HUES48 (cell line): ENCODE results near the gene CD99.
"Not testable (repeated sequence)": the region's sequence is repeated elsewhere in the genome, so short reads cannot be mapped to it uniquely, and the experiment has no call there.

Source experiments
- H3K27ac ChIP-seq: one replicate; pipeline ENCODE4 v1.7.0; 2013; ENCODE audit warnings: low read depth, low read length, inconsistent platforms
- H3K27me3 ChIP-seq: 2 replicates; pipeline ENCODE4 v1.6.1; 2013; ENCODE audit warnings: mild to moderate bottlenecking, low read length; ENCODE audit not compliant: control insufficient read depth, insufficient read depth
- H3K36me3 ChIP-seq: 2 replicates; pipeline ENCODE4 v1.6.1; 2013; ENCODE audit warnings: low read length; ENCODE audit not compliant: control insufficient read depth, insufficient read depth
- H3K4me1 ChIP-seq: 2 replicates; pipeline ENCODE4 v1.6.1; 2013; ENCODE audit warnings: mild to moderate bottlenecking, low read length; ENCODE audit not compliant: control insufficient read depth, insufficient read depth
- H3K4me3 ChIP-seq: 2 replicates; pipeline ENCODE4 v1.5.1; 2013; ENCODE audit warnings: mild to moderate bottlenecking, low read depth, low read length
- H3K9ac ChIP-seq: 2 replicates; pipeline ENCODE4 v1.6.1; 2013; ENCODE audit warnings: mild to moderate bottlenecking, low read depth, low read length, moderate library complexity
- H3K9me3 ChIP-seq: 2 replicates; pipeline ENCODE4 v1.6.1; 2013; ENCODE audit warnings: low read length; ENCODE audit not compliant: control insufficient read depth, insufficient read depth

The CD99 gene

GRCh38 chrX:2711441-2711840 is 20.3 kb downstream of the CD99 start:
- no peak overlapping the region for H3K9ac ChIP-seq
- no peak overlapping the region for H3K27ac ChIP-seq
- no peaks in the 10 kb centered on the region for H3K9me3 ChIP-seq
- H3K36me3 ChIP-seq = no peaks in the 10 kb centered on the region
- no peaks in the 10 kb centered on the region for H3K27me3 ChIP-seq
- H3K4me3 ChIP-seq = no peak overlapping the region
- H3K4me1 ChIP-seq = peaks cover 27% of the 10 kb centered on the region

DNA sequence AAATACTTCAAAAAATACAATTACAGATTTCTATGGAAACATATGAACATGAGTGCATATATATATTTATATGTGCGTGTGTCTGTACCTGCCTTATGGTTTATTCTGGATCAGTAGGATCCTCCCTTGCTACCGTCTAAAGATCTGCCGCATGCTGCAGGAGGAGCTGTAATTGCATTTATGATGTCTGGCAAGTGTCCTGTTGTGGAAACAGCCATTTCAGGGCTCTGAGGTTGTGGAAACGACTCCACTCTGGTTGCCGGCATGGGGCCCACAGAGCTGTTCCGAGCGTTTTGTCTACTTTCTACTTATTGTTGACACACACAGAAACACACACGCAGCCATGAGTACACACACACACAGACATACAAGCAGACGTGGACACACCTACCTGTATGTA is 21.3 kb downstream of the CD99 start:
- no peak overlapping the region for H3K9ac ChIP-seq
- no peaks in the 10 kb centered on the region for H3K27me3 ChIP-seq
- H3K9me3 ChIP-seq = no peaks in the 10 kb centered on the region
- peaks cover 22% of the 10 kb centered on the region for H3K4me1 ChIP-seq
- no peak overlapping the region for H3K27ac ChIP-seq
- H3K36me3 ChIP-seq = 0 out of 2 replicates have a peak, but pooled peaks cover under 1% of the 10 kb centered on the region
- no peak overlapping the region for H3K4me3 ChIP-seq

- peaks cover 6% of the 10 kb centered on the region; the same call in 1 of the 2 replicates for H3K36me3 ChIP-seq
- H3K27ac ChIP-seq = no peak overlapping the region
- no peak overlapping the region for H3K4me3 ChIP-seq
- peaks cover 17% of the 10 kb centered on the region for H3K4me1 ChIP-seq
- no peaks in the 10 kb centered on the region for H3K27me3 ChIP-seq
- no peaks in the 10 kb centered on the region for H3K9me3 ChIP-seq
- H3K9ac ChIP-seq = no peak overlapping the region
These were observed 22.1 kb downstream of the CD99 start for GRCh38 chrX:2712890-2713840.

DNA sequence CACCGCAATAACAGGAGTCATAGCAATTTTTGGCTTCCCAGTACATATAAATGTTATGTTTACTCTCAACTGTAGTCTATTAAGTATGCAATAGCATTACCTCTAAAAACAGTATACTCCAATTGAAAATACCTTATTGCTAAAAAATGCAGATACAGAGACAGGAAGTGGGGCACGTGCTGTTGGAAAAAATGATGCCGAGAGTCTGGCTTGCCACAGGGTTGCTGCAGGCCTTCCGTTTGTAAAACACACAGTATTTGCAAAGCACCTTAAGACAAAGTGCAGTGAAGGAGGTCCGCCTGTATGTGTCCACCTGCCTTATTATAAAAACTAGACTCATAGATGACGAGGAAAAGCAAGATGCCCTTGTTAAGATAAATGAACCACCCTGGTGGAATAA is 23.5 kb downstream of the CD99 start:
- H3K27ac ChIP-seq = no peak overlapping the region
- no peak overlapping the region for H3K9ac ChIP-seq

DNA sequence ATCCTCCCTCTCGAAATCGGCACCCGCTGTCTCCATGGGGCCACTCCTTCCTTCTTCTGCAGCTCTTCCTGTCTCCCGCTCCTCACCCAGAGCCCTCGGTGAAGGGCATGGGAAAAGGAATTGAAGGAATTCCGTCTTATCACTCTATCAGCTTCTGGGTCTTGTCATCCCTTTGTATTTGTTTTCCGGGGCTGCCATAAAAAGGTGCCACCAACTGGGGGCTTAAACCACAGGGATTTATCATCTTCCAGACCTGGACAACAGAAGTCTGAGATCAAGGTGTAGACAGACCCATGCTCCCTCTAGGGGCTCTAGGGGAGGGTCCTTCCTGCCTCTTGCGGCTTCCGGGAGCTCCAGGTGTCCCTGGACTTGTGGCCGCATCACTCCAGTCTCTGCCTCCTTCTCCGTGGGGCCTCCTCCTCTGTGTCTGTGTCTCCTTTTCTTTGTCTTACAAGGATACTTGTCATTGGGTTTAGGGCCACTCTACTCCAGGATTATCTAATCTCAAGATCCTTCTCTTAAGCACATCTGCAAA is 24.0 kb downstream of the CD99 start:
- Histone ChIP-seq H3K27me3 (no peaks in the 10 kb centered on the region), H3K36me3 (peaks cover 14% of the 10 kb centered on the region; the same call in 1 of the 2 replicates), H3K9me3 (no peaks in the 10 kb centered on the region), H3K9ac (no peak overlapping the region), H3K4me1 (peaks cover 7% of the 10 kb centered on the region), H3K27ac (no peak overlapping the region), H3K4me3 (no peak overlapping the region)

More for the DNA sequence above, 23.5 kb downstream of the CD99 start:
- Histone ChIP-seq H3K4me3 (no peak overlapping the region), H3K9me3 (no peaks in the 10 kb centered on the region), H3K27me3 (no peaks in the 10 kb centered on the region), H3K36me3 (peaks cover 12% of the 10 kb centered on the region; the same call in 1 of the 2 replicates), H3K4me1 (peaks cover 12% of the 10 kb centered on the region)

GRCh38 chrX:2717312-2717711 is 26.2 kb downstream of the CD99 start:
- Histone ChIP-seq H3K9me3 (no peaks in the 10 kb centered on the region), H3K4me1 (no peaks in the 10 kb centered on the region), H3K36me3 (peaks cover 17% of the 10 kb centered on the region), H3K4me3 (no peak overlapping the region), H3K27me3 (no peaks in the 10 kb centered on the region), H3K27ac (no peak overlapping the region), H3K9ac (no peak overlapping the region)

- Histone ChIP-seq H3K4me1 (no peaks in the 10 kb centered on the region), H3K27me3 (no peaks in the 10 kb centered on the region), H3K9ac (no peak overlapping the region), H3K27ac (no peak overlapping the region), H3K9me3 (no peaks in the 10 kb centered on the region), H3K36me3 (peaks cover 32% of the 10 kb centered on the region), H3K4me3 (no peak overlapping the region)
These were observed 27.7 kb downstream of the CD99 start for GRCh38 chrX:2718821-2719220.

GRCh38 chrX:2719774-2720447 is 28.8 kb downstream of the CD99 start:
- Histone ChIP-seq H3K36me3 (peaks cover 37% of the 10 kb centered on the region), H3K27ac (no peak overlapping the region), H3K9me3 (no peaks in the 10 kb centered on the region), H3K9ac (no peak overlapping the region), H3K27me3 (no peaks in the 10 kb centered on the region), H3K4me3 (no peak overlapping the region), H3K4me1 (no peaks in the 10 kb centered on the region)

- no peak overlapping the region for H3K4me3 ChIP-seq
- no peak overlapping the region for H3K27ac ChIP-seq
- H3K36me3 ChIP-seq = peaks cover 35% of the 10 kb centered on the region
- H3K9me3 ChIP-seq = no peaks in the 10 kb centered on the region
- no peaks in the 10 kb centered on the region for H3K4me1 ChIP-seq
- no peaks in the 10 kb centered on the region for H3K27me3 ChIP-seq
- no peak overlapping the region for H3K9ac ChIP-seq
These were observed 32.3 kb downstream of the CD99 start for GRCh38 chrX:2723286-2723879.

DNA sequence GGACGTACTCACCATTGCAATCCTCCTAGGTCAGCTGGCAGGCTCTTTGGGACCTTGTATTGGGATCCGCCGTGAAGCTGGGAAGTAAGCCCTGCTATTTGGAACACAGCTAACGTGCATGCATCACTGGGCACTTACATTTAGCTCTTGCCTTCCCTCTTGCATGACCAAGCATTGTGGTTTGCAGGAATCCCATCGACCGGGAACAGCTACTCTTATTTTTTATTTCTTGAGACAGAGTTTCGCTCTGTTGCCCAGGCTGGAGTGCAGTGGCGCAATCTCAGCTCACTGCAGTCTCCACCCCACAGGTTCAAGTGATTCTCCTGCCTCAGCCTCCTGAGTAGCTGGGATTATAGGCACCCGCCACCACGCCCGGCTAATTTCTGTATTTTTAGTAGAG is 36.2 kb downstream of the CD99 start:
- not testable (repeated sequence) for H3K27me3 ChIP-seq, H3K4me1 ChIP-seq, H3K27ac ChIP-seq, H3K9ac ChIP-seq, H3K9me3 ChIP-seq, H3K4me3 ChIP-seq
- peaks cover 24% of the 10 kb centered on the region for H3K36me3 ChIP-seq
